Ramos (cell line): Measurements from ENCODE around the gene PIK3AP1.
"Not testable (repeated sequence)": the region's sequence is repeated elsewhere in the genome, so short reads cannot be mapped to it uniquely, and the experiment has no call there.

Experiments
- in situ Hi-C: fragments of 300-500 bp; cut with MboI; formaldehyde crosslinking; loops from one replicate; pipeline ENCODE4 v1.14.3; 2022; ENCODE audit warnings: low sequenced_read_pairs; ENCODE audit not compliant: unreplicated experiment

The PIK3AP1 gene

GRCh38 chr10:96588060-96588554 is 132.2 kb downstream of the PIK3AP1 start:
- in situ Hi-C loops, result no loop called here

- in situ Hi-C loops, result no loop called here
Observed at GRCh38 chr10:96587264-96588059, 132.9 kb downstream of the PIK3AP1 start.

- in situ Hi-C loops, result no loop called here
Observed at GRCh38 chr10:96586419-96587263, 133.7 kb downstream of the PIK3AP1 start, which contains the start of gene TM9SF3. Gene TM9SF3 (minus strand): TSS chr10:96587012. CDS start chr10:96586835, 177 bp downstream.

- in situ Hi-C loops, result no loop called here
Observed at GRCh38 chr10:96585736-96586418, 134.4 kb downstream of the PIK3AP1 start.

- in situ Hi-C loops, result no loop called here
Observed at GRCh38 chr10:96584474-96584873, 135.8 kb downstream of the PIK3AP1 start.

- in situ Hi-C loops, result no loop called here
Observed at GRCh38 chr10:96584035-96584434, 136.3 kb downstream of the PIK3AP1 start.

- in situ Hi-C loops, result no loop called here
Observed at GRCh38 chr10:96579133-96579532, 141.2 kb downstream of the PIK3AP1 start.

- in situ Hi-C loops, result no loop called here
Observed at GRCh38 chr10:96578633-96579032, 141.7 kb downstream of the PIK3AP1 start.

- in situ Hi-C loops, result no loop called here
Observed at GRCh38 chr10:96578022-96578421, 142.3 kb downstream of the PIK3AP1 start.

GRCh38 chr10:96577069-96577468 is 143.2 kb downstream of the PIK3AP1 start:
- in situ Hi-C loops, result no loop called here

GRCh38 chr10:96576277-96576980 is 143.9 kb downstream of the PIK3AP1 start:
- in situ Hi-C loops, result no loop called here

- in situ Hi-C loops, result not testable (repeated sequence)
Observed at GRCh38 chr10:96574564-96574963, 145.8 kb downstream of the PIK3AP1 start.

GRCh38 chr10:96573036-96573435 is 147.3 kb downstream of the PIK3AP1 start:
- in situ Hi-C loops, result no loop called here

GRCh38 chr10:96570983-96571964 is 149.0 kb downstream of the PIK3AP1 start:
- in situ Hi-C loops, result no loop called here

GRCh38 chr10:96570511-96570910 is 149.8 kb downstream of the PIK3AP1 start:
- in situ Hi-C loops, result no loop called here

GRCh38 chr10:96568402-96568801 is 151.9 kb downstream of the PIK3AP1 start:
- in situ Hi-C loops, result no loop called here

- in situ Hi-C loops, result no loop called here
Observed at GRCh38 chr10:96565774-96566173, 154.5 kb downstream of the PIK3AP1 start.

GRCh38 chr10:96560966-96561887 is 159.1 kb downstream of the PIK3AP1 start:
- in situ Hi-C loops, result no loop called here
